Measurements from ENCODE around the gene ADPRS.

Gene ADPRS

DNA sequence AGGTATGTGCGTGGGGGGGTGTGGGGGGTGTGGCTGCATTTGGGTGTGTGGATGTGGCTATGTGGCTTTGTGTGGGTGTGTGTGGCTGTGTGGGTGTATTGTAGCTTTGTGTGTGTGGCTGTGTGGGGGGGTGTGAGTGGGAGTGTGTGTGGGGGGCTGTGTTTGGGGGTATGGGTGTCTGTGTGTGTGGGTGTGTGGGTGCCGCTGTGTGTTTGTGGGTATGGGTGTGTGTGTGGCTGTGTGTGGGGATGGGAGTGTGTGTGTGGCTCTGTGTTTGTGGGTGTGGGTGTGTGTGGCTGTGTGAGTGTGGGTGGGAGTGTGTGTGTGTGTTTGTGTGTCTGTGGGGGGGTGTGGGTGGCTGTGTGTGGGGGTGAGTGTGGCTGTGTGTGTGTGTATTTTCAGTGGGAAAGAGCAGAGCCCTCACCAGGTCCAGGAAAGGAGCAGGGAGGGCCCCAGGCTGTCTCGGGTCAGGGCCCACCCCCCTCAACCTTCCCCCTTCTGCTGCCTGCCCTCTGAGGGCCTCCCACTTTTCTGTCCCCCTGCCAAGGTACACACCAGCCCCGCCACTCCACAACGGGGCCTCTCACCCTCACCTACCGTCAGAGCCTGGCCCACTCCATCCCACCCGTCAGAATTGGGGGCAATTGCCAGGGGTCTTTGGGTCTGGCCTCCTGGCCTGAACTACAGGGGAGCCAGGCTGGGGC lies 38.3 kb downstream of the ADPRS start:
- no peak overlapping the region for H2AFZ ChIP-seq (ENCODE audit: low read length)
- H3K9me3 ChIP-seq (replicated peaks in 1 of 2; ENCODE audit: control insufficient read depth in 2 of 2, insufficient read depth in 1 of 2, low read depth in 1 of 2, low read length in 2 of 2), result peaks cover 0 to 3% of the 10 kb centered on the region in 2 donors
- WGBS, 2 donors (ENCODE audit: extremely low coverage in 2 of 2, insufficient read length in 2 of 2, insufficient replicate concordance in 1 of 2), result 100% methylated on average over 1 of the region's 7 CpGs; no CpG with 5 or more reads in 1 of the 2 donors

DNA sequence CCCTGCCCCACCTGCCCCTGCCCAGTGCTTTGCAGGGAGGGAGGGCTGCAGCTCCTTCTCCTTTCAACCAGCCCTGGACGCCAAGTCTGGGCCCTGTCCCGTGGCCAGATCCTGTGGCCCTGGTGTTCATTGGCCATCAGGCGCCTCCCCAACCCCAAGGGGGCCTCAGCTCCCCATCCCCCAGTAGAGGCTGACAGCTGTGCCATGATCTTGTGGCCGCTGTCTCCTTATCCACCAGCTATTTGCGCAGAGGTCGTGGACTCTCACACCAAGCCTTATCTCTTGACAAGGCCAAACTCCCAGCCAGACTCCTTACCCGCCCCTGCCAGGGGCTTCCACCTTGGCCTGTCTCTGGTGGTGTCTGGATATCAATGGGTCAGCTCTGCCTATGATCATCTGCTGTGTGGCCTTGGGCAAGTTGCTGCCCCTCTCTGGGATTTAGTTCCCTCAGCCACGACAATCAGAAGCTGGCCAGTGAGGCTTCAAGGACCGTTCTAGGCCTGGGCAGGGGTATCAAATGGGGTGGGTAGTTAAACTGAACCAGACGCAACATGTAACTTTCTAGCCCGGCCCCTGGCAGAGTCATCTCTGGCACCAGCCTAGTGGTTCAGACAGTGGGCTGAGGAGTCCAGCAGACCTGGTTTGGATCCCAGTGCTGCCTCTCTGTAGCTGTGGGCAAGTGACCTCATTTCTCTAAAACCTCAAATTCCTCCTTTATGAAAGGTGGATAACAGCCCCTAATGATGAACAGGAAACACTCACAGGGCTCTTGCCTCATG lies 39.6 kb downstream of the ADPRS start:
- Histone ChIP-seq H2BK15ac (ENCODE audit: low read length) (no peak overlapping the region), H3K9me3 (replicated peaks in 1 of 2; ENCODE audit: control insufficient read depth in 2 of 2, insufficient read depth in 1 of 2, low read depth in 1 of 2, low read length in 2 of 2) (peaks cover 0 to 3% of the 10 kb centered on the region in 2 donors), H3K79me1 (ENCODE audit: low read depth, low read length) (no peaks in the 10 kb centered on the region), H4K91ac (ENCODE audit: low read depth, low read length, poor library complexity) (no peak overlapping the region), H3K18ac (ENCODE audit: low read length) (no peak overlapping the region), H4K8ac (ENCODE audit: low read depth, low read length) (no peak overlapping the region), H3K27ac (replicated peaks; ENCODE audit: low read length) (no peak overlapping the region), H2BK120ac (ENCODE audit: low read depth, low read length) (no peak overlapping the region), H3K4me3 (ENCODE audit: low read length in 2 of 2) (no peak overlapping the region), H3K4me2 (ENCODE audit: insufficient read depth, low read length, poor library complexity, severe bottlenecking) (no peak overlapping the region), H2BK5ac (ENCODE audit: low read length) (no peak overlapping the region), H3K9ac (ENCODE audit: low read depth, low read length, poor library complexity) (no peak overlapping the region), H3K36me3 (replicated peaks in 1 of 2; ENCODE audit: control insufficient read depth in 2 of 2, insufficient read depth in 2 of 2, low read length in 2 of 2) (no peaks in the 10 kb centered on the region), H2BK12ac (ENCODE audit: low read length) (no peak overlapping the region), H3K23ac (ENCODE audit: low read depth, low read length, poor library complexity) (no peak overlapping the region), H3K27me3 (ENCODE audit: control insufficient read depth in 3 of 3, insufficient read depth in 3 of 3, low read depth in 1 of 3, low read length in 3 of 3) (peaks cover 19 to 38% (median 37%) of the 10 kb centered on the region in 3 experiments), H3K4ac (ENCODE audit: low read length) (no peak overlapping the region), H3K4me1 (ENCODE audit: control insufficient read depth in 2 of 2, insufficient read depth in 1 of 2, low read depth in 1 of 2, low read length in 2 of 2) (peaks cover 6 to 8% of the 10 kb centered on the region in 2 donors), H2AFZ (ENCODE audit: low read length) (no peak overlapping the region), H2AK5ac (ENCODE audit: low read depth, low read length) (no peak overlapping the region), H3K14ac (ENCODE audit: low read length) (no peak overlapping the region)
- DNase-seq (ENCODE audit: low spot score), result no peak
- WGBS, 2 donors (ENCODE audit: extremely low coverage in 2 of 2, insufficient read length in 2 of 2, insufficient replicate concordance in 1 of 2), result no CpG with 5 or more reads among the region's 11 CpGs

More for the DNA sequence above, 38.3 kb downstream of the ADPRS start:
- H3K14ac ChIP-seq (ENCODE audit: low read length), result peak overlapping the region; percentile 87
- H3K4me3 ChIP-seq (ENCODE audit: low read length in 2 of 2), result peak overlapping the region in 1 of 2 donors; percentile 41
- peak overlapping the region; percentile 76 for H3K9ac ChIP-seq (ENCODE audit: low read depth, low read length, poor library complexity)
- H2BK12ac ChIP-seq (ENCODE audit: low read length), result peak overlapping the region; percentile 22
- H4K8ac ChIP-seq (ENCODE audit: low read depth, low read length), result no peak overlapping the region
- no peaks in the 10 kb centered on the region for H3K36me3 ChIP-seq (replicated peaks in 1 of 2; ENCODE audit: control insufficient read depth in 2 of 2, insufficient read depth in 2 of 2, low read length in 2 of 2)
- H3K4ac ChIP-seq (ENCODE audit: low read length), result no peak overlapping the region
- no peak overlapping the region for H2BK5ac ChIP-seq (ENCODE audit: low read length)
- H3K27me3 ChIP-seq (ENCODE audit: control insufficient read depth in 3 of 3, insufficient read depth in 3 of 3, low read depth in 1 of 3, low read length in 3 of 3), result peaks cover 19 to 52% (median 46%) of the 10 kb centered on the region in 3 experiments
- peaks cover 6 to 8% of the 10 kb centered on the region in 2 donors for H3K4me1 ChIP-seq (ENCODE audit: control insufficient read depth in 2 of 2, insufficient read depth in 1 of 2, low read depth in 1 of 2, low read length in 2 of 2)
- H3K18ac ChIP-seq (ENCODE audit: low read length), result no peak overlapping the region
- peak overlapping the region; percentile 99 for H3K23ac ChIP-seq (ENCODE audit: low read depth, low read length, poor library complexity)
- H3K4me2 ChIP-seq (ENCODE audit: insufficient read depth, low read length, poor library complexity, severe bottlenecking), result no peak overlapping the region
- no peak overlapping the region for H4K91ac ChIP-seq (ENCODE audit: low read depth, low read length, poor library complexity)
- no peak overlapping the region for H2BK15ac ChIP-seq (ENCODE audit: low read length)
- H2BK120ac ChIP-seq (ENCODE audit: low read depth, low read length), result no peak overlapping the region
- no peak for DNase-seq (ENCODE audit: low spot score)
- H3K79me1 ChIP-seq (ENCODE audit: low read depth, low read length), result no peaks in the 10 kb centered on the region
- peak overlapping the region; percentile 79 for H2AK5ac ChIP-seq (ENCODE audit: low read depth, low read length)
- H3K27ac ChIP-seq (replicated peaks; ENCODE audit: low read length), result no peak overlapping the region

DNA sequence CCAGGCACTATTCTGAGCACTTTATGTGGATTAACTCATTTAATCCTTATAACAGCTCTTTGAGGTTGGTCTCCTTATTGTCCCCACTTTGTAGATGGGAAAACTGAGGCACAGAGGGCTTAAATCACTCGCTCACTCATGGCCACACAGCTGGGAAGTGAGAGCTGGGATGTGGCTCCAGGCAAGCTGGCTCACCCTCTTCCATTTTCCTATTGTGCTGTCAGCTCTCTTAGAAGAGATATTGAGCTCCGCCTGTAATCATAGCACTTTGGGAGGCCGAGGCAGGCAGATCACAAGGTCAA lies 40.2 kb downstream of the ADPRS start:
- Histone ChIP-seq H3K14ac (ENCODE audit: low read length) (no peak overlapping the region), H3K36me3 (replicated peaks in 1 of 2; ENCODE audit: control insufficient read depth in 2 of 2, insufficient read depth in 2 of 2, low read length in 2 of 2) (no peaks in the 10 kb centered on the region), H3K27me3 (ENCODE audit: control insufficient read depth in 3 of 3, insufficient read depth in 3 of 3, low read depth in 1 of 3, low read length in 3 of 3) (peaks cover 17 to 33% (median 32%) of the 10 kb centered on the region in 3 experiments), H2AK5ac (ENCODE audit: low read depth, low read length) (no peak overlapping the region), H2AFZ (ENCODE audit: low read length) (no peak overlapping the region), H2BK5ac (ENCODE audit: low read length) (no peak overlapping the region), H3K27ac (replicated peaks; ENCODE audit: low read length) (no peak overlapping the region), H3K4me2 (ENCODE audit: insufficient read depth, low read length, poor library complexity, severe bottlenecking) (no peak overlapping the region), H3K23ac (ENCODE audit: low read depth, low read length, poor library complexity) (no peak overlapping the region), H3K9ac (ENCODE audit: low read depth, low read length, poor library complexity) (no peak overlapping the region), H3K18ac (ENCODE audit: low read length) (no peak overlapping the region), H2BK15ac (ENCODE audit: low read length) (no peak overlapping the region), H3K9me3 (replicated peaks in 1 of 2; ENCODE audit: control insufficient read depth in 2 of 2, insufficient read depth in 1 of 2, low read depth in 1 of 2, low read length in 2 of 2) (peaks cover 0 to 3% of the 10 kb centered on the region in 2 donors), H4K8ac (ENCODE audit: low read depth, low read length) (no peak overlapping the region), H2BK12ac (ENCODE audit: low read length) (no peak overlapping the region), H4K91ac (ENCODE audit: low read depth, low read length, poor library complexity) (no peak overlapping the region), H3K4me3 (ENCODE audit: low read length in 2 of 2) (no peak overlapping the region), H2BK120ac (ENCODE audit: low read depth, low read length) (no peak overlapping the region), H3K79me1 (ENCODE audit: low read depth, low read length) (no peaks in the 10 kb centered on the region), H3K4me1 (ENCODE audit: control insufficient read depth in 2 of 2, insufficient read depth in 1 of 2, low read depth in 1 of 2, low read length in 2 of 2) (peaks cover 6 to 10% of the 10 kb centered on the region in 2 donors), H3K4ac (ENCODE audit: low read length) (no peak overlapping the region)
- WGBS, 2 donors (ENCODE audit: extremely low coverage in 2 of 2, insufficient read length in 2 of 2, insufficient replicate concordance in 1 of 2), result no CpG with 5 or more reads among the region's 3 CpGs
- DNase-seq (ENCODE audit: low spot score), result no peak

DNA sequence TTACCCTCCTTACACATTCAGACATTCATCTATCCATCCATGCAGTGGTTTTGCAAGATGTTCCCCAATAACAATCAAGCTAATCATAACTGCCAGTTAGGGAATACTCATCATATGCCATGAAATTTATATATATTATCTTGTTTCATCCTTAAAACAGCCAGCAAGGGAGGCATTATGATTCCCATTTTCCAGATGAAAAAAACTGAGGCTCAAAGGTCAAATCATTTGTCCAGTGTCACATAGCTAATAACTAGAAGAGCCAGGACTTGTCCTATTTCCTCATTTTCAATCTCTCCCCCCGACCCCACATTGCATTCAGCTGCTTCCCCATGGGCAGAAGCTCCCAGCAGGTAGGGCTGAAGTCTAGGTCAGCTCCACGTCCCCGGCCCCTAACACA lies 43.3 kb downstream of the ADPRS start:
- no peak overlapping the region for H3K14ac ChIP-seq (ENCODE audit: low read length)
- H3K9ac ChIP-seq (ENCODE audit: low read depth, low read length, poor library complexity), result no peak overlapping the region
- H3K36me3 ChIP-seq (replicated peaks in 1 of 2; ENCODE audit: control insufficient read depth in 2 of 2, insufficient read depth in 2 of 2, low read length in 2 of 2), result peaks cover 0 to 9% of the 10 kb centered on the region in 2 donors
- no peak overlapping the region for H3K27ac ChIP-seq (replicated peaks; ENCODE audit: low read length)
- peaks cover 0 to 8% of the 10 kb centered on the region in 2 donors for H3K4me1 ChIP-seq (ENCODE audit: control insufficient read depth in 2 of 2, insufficient read depth in 1 of 2, low read depth in 1 of 2, low read length in 2 of 2)
- no peak overlapping the region for H2AK5ac ChIP-seq (ENCODE audit: low read depth, low read length)
- H2BK120ac ChIP-seq (ENCODE audit: low read depth, low read length), result no peak overlapping the region
- no peak overlapping the region for H2AFZ ChIP-seq (ENCODE audit: low read length)
- no peak overlapping the region for H2BK15ac ChIP-seq (ENCODE audit: low read length)
- no peaks in the 10 kb centered on the region for H3K9me3 ChIP-seq (replicated peaks in 1 of 2; ENCODE audit: control insufficient read depth in 2 of 2, insufficient read depth in 1 of 2, low read depth in 1 of 2, low read length in 2 of 2)
- peaks cover 0 to 3% (median under 1%) of the 10 kb centered on the region in 3 experiments for H3K27me3 ChIP-seq (ENCODE audit: control insufficient read depth in 3 of 3, insufficient read depth in 3 of 3, low read depth in 1 of 3, low read length in 3 of 3)
- H4K8ac ChIP-seq (ENCODE audit: low read depth, low read length), result no peak overlapping the region
- no CpG with 5 or more reads among the region's 3 CpGs for WGBS, 2 donors (ENCODE audit: extremely low coverage in 2 of 2, insufficient read length in 2 of 2, insufficient replicate concordance in 1 of 2)
- H3K4me2 ChIP-seq (ENCODE audit: insufficient read depth, low read length, poor library complexity, severe bottlenecking), result no peak overlapping the region
- H3K4ac ChIP-seq (ENCODE audit: low read length), result no peak overlapping the region
- DNase-seq (ENCODE audit: low spot score), result no peak
- no peak overlapping the region for H3K23ac ChIP-seq (ENCODE audit: low read depth, low read length, poor library complexity)
- H2BK5ac ChIP-seq (ENCODE audit: low read length), result no peak overlapping the region
- H3K79me1 ChIP-seq (ENCODE audit: low read depth, low read length), result no peaks in the 10 kb centered on the region
- no peak overlapping the region for H2BK12ac ChIP-seq (ENCODE audit: low read length)
- no peak overlapping the region for H4K91ac ChIP-seq (ENCODE audit: low read depth, low read length, poor library complexity)
- H3K4me3 ChIP-seq (ENCODE audit: low read length in 2 of 2), result no peak overlapping the region
- no peak overlapping the region for H3K18ac ChIP-seq (ENCODE audit: low read length)
